GM18498 (cell line): ENCODE data around the gene FPR2.
"Not testable (repeated sequence)": the region's sequence is repeated elsewhere in the genome, so short reads cannot be mapped to it uniquely, and the experiment has no call there.

ENCODE experiments used
- ATAC-seq: cut with Tn5 transposase; IDR thresholded peaks from one replicate; pipeline ENCODE4 v1.9.1; 2021; ENCODE audit warnings: mild to moderate bottlenecking, moderate library complexity; ENCODE audit not compliant: unreplicated experiment

FPR2 gene

GRCh38 chr19:51739466-51740213 is 21.3 kb upstream of the FPR2 start:
- no peak for ATAC-seq

GRCh38 chr19:51740356-51740755 is 20.6 kb upstream of the FPR2 start:
- ATAC-seq, result no peak

- no peak for ATAC-seq
These were observed 18.2 kb upstream of the FPR2 start for GRCh38 chr19:51742789-51743188.

- no peak for ATAC-seq
These were observed 17.6 kb upstream of the FPR2 start for GRCh38 chr19:51743405-51743804.

GRCh38 chr19:51746731-51747130 is 14.2 kb upstream of the FPR2 start:
- ATAC-seq, result no peak

GRCh38 chr19:51749979-51750378 is 11.0 kb upstream of the FPR2 start:
- ATAC-seq, result no peak

GRCh38 chr19:51750400-51751094 is 10.4 kb upstream of the FPR2 start:
- no peak for ATAC-seq

- no peak for ATAC-seq
These were observed 9.3 kb upstream of the FPR2 start, which contains the start of gene FPR1 for GRCh38 chr19:51751655-51752054. FPR1 (minus strand) TSS chr19:51751878; CDS start chr19:51746994, 4,884 bp downstream.

- no peak for ATAC-seq
These were observed 6.9 kb upstream of the FPR2 start for GRCh38 chr19:51754109-51754508.

GRCh38 chr19:51754770-51755169 is 6.2 kb upstream of the FPR2 start:
- no peak for ATAC-seq

- no peak for ATAC-seq
These were observed 5.4 kb upstream of the FPR2 start for GRCh38 chr19:51755571-51755970.

- no peak for ATAC-seq
These were observed 716 bp downstream of the FPR2 start for GRCh38 chr19:51761696-51762095.

- no peak for ATAC-seq
These were observed 4.1 kb downstream of the FPR2 start for GRCh38 chr19:51765086-51765485.

GRCh38 chr19:51766461-51766860 is 5.5 kb downstream of the FPR2 start:
- ATAC-seq, result no peak

GRCh38 chr19:51771376-51772130 is 10.6 kb downstream of the FPR2 start:
- no peak for ATAC-seq

GRCh38 chr19:51772977-51773376 is 12.0 kb downstream of the FPR2 start:
- no peak for ATAC-seq

GRCh38 chr19:51776561-51776960 is 15.6 kb downstream of the FPR2 start:
- ATAC-seq, result not testable (repeated sequence)

- no peak for ATAC-seq
These were observed 16.8 kb downstream of the FPR2 start for GRCh38 chr19:51777570-51778462.

- ATAC-seq, result no peak
These were observed 18.2 kb downstream of the FPR2 start for GRCh38 chr19:51779181-51779580.

- no peak for ATAC-seq
These were observed 18.7 kb downstream of the FPR2 start for GRCh38 chr19:51779703-51780102.

- no peak for ATAC-seq
These were observed 19.3 kb downstream of the FPR2 start for GRCh38 chr19:51780270-51780669.
